Mammary epithelial cell (primary cell): ENCODE measurements around the gene MAN1A2.

Experiments used
- CTCF ChIP-seq, 2 donors: IDR thresholded peaks in 1 of 2; conservative IDR thresholded peaks in 1 of 2; 2 replicates each; pipeline ENCODE4 v1.5.1; 2011 to 2012; ENCODE audit warnings: inconsistent platforms in 2 of 2, low read length in 2 of 2, mild to moderate bottlenecking in 2 of 2, control low read depth in 1 of 2, low read depth in 1 of 2; ENCODE audit not compliant: insufficient read depth in 1 of 2; ENCODE audit errors: extremely low read depth in 1 of 2
- EZH2 ChIP-seq: IDR thresholded peaks from 2 replicates; pipeline ENCODE4 v1.6.1; 2012; ENCODE audit warnings: low read length, inconsistent platforms, borderline replicate concordance

- TF ChIP-seq EZH2 (no peak), CTCF (conservative IDR thresholded peaks at IDR 0.05 in 1 of 2, IDR thresholded peaks at IDR 0.05 in 1 of 2; ENCODE audit: extremely low read depth in 1 of 2, insufficient read depth in 1 of 2, low read depth in 1 of 2, low read length in 2 of 2) (no peak)
Measured at GRCh38 chr1:117318011-117318410, 49.2 kb upstream of the MAN1A2 start.
